Measurements from ENCODE around the gene CPNE1. TPM values are rescaled to one million over a fixed set of nuclear protein-coding genes. Genes with fewer than 3 reads are reported as not detected.
"Not testable (repeated sequence)": the region's sequence is repeated elsewhere in the genome, so short reads cannot be mapped to it uniquely, and the experiment has no call there.

CPNE1 gene
- total and polyA plus RNA-seq, 3 experiments from 2014 or later = 295 to 378 (median 305) TPM

- Mint-ChIP-seq H3K4me1 (peaks cover 51 to 63% (median 57%) of the 10 kb centered on the region in 3 donors), H3K27me3 (peaks cover 0 to 2% of the 10 kb centered on the region in 2 donors), H3K9me3 (no peaks in the 10 kb centered on the region), H3K36me3 (peaks cover 17 to 90% (median 25%) of the 10 kb centered on the region in 3 donors), H3K27ac (peak overlapping the region in 3 of 8 donors; percentile 24 to 85 (median 54)), H3K4me3 (no peak overlapping the region)
- H3K4me1 ChIP-seq (ENCODE audit: insufficient read depth, low read length) = peaks cover 27% of the 10 kb centered on the region
- no peak for DNase-seq
- peaks cover 69% of the 10 kb centered on the region for H3K36me3 ChIP-seq (ENCODE audit: insufficient read depth, low read length)
- POLR2A ChIA-PET = interaction anchor here (0.9 kb wide), 1 partner anchor 9 kb away, joined by 3 read pairs; the partner anchor contains the start of genes NFS1 and ROMO1
- no peaks in the 10 kb centered on the region for H3K9me3 ChIP-seq (ENCODE audit: low read length)
- H3K27ac ChIP-seq (ENCODE audit: low read depth, low read length) = no peak overlapping the region
- CTCF ChIA-PET = interaction anchor here (1.4 kb wide), 1 partner anchor 8 kb away, joined by 3 read pairs; no protein-coding TSS in a partner anchor
- no peak overlapping the region for H3K4me3 ChIP-seq (ENCODE audit: low read length)
- H3K27me3 ChIP-seq (ENCODE audit: insufficient read depth, low read length, poor library complexity, severe bottlenecking) = no peaks in the 10 kb centered on the region
Measured at GRCh38 chr20:35708502-35708901, 43.8 kb upstream of the CPNE1 start.

GRCh38 chr20:35706591-35707529, 42.2 kb upstream of the CPNE1 start:
- Mint-ChIP-seq H3K27ac (peak overlapping the region in 1 of 8 donors; percentile 21), H3K36me3 (peaks cover 15 to 92% (median 19%) of the 10 kb centered on the region in 3 donors), H3K4me1 (peaks cover 43 to 60% (median 50%) of the 10 kb centered on the region in 3 donors)
- not testable (repeated sequence) for H3K27me3 ChIP-seq (ENCODE audit: insufficient read depth, low read length, poor library complexity, severe bottlenecking); H3K4me3 ChIP-seq (ENCODE audit: low read length); H3K27ac ChIP-seq (ENCODE audit: low read depth, low read length); H3K9me3 ChIP-seq (ENCODE audit: low read length); H3K27me3 Mint-ChIP-seq; H3K9me3 Mint-ChIP-seq; H3K4me3 Mint-ChIP-seq; DNase-seq
- ChIA-PET POLR2A (interaction anchor here (0.7 kb wide), 1 partner anchor 20 kb away, joined by 3 read pairs; no protein-coding TSS in a partner anchor), CTCF (interaction anchor here (1.4 to 1.6 kb wide), 3 partner anchors 10 to 105 kb away, joined by 3 to 5 read pairs (median 4); no protein-coding TSS in a partner anchor)
- H3K4me1 ChIP-seq (ENCODE audit: insufficient read depth, low read length) = peaks cover 19% of the 10 kb centered on the region
- H3K36me3 ChIP-seq (ENCODE audit: insufficient read depth, low read length) = peaks cover 59% of the 10 kb centered on the region

- peak overlapping the region in 1 of 8 donors; percentile 39 for H3K27ac Mint-ChIP-seq
- CTCF ChIA-PET = interaction anchor here (1.3 to 1.6 kb wide), 2 partner anchors 36 to 87 kb away, joined by 3 to 5 read pairs; partner anchors contain the start of gene RBM39
- H3K27ac ChIP-seq (ENCODE audit: low read depth, low read length); H3K9me3 Mint-ChIP-seq; H3K4me3 Mint-ChIP-seq; H3K27me3 ChIP-seq (ENCODE audit: insufficient read depth, low read length, poor library complexity, severe bottlenecking); H3K9me3 ChIP-seq (ENCODE audit: low read length); H3K4me3 ChIP-seq (ENCODE audit: low read length); POLR2A ChIA-PET; H3K4me1 ChIP-seq (ENCODE audit: insufficient read depth, low read length); H3K27me3 Mint-ChIP-seq: not testable (repeated sequence)
- DNase-seq = peak in 1 of 5 donors; percentile 6
- H3K4me1 Mint-ChIP-seq = peaks cover 33 to 52% (median 44%) of the 10 kb centered on the region in 3 donors
- peaks cover 50% of the 10 kb centered on the region for H3K36me3 ChIP-seq (ENCODE audit: insufficient read depth, low read length)
- peaks cover 13 to 85% (median 15%) of the 10 kb centered on the region in 3 donors for H3K36me3 Mint-ChIP-seq
Measured at GRCh38 chr20:35705894-35706293, 41.2 kb upstream of the CPNE1 start.

DNA sequence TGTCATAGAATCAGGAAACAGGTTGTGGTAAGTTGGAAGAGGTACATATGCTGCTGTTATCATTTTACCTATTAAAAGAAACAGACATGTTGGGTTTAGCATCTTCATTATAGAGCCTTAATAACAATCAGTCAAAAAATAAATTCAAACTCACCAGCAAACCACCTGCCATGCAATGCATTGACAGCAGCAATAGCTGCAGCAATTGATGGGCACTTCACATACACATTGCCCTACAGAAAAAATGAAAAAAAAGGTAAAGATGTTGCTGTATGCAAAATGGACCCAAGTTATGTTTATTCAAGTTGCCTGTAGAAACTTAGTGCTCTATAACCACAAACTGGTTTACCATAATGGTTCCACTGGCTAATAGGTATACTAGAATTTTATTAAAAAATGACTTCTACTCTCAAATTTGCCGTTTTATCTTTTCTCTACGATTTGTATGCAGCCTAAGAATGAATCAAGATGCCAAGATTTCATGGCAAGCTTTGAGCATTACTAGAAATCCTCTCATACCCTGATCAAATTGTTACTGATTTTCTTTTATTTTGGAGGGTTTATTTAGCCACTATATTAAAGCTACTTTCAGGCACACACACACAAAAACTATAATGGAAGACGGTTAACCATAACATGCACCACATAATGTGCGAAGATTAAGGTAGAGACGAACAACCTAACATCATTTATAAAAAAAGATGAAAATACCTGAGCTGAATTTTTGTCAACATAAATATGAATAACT, 40.0 kb upstream of the CPNE1 start:
- DNase-seq = no peak
- peaks cover 28 to 48% (median 44%) of the 10 kb centered on the region in 3 donors for H3K4me1 Mint-ChIP-seq
- ChIA-PET CTCF (interaction anchor here (0.9 to 1.4 kb wide), 4 partner anchors 35 to 241 kb away, joined by 3 read pairs; partner anchors contain the start of gene RBM39), POLR2A (interaction anchor here (1.5 kb wide), 1 partner anchor 67 kb away, joined by 3 read pairs; the partner anchor contains the start of gene PHF20)
- Histone ChIP-seq H3K36me3 (ENCODE audit: insufficient read depth, low read length) (peaks cover 41% of the 10 kb centered on the region), H3K27ac (ENCODE audit: low read depth, low read length) (no peak overlapping the region), H3K27me3 (ENCODE audit: insufficient read depth, low read length, poor library complexity, severe bottlenecking) (no peaks in the 10 kb centered on the region), H3K4me3 (ENCODE audit: low read length) (no peak overlapping the region), H3K4me1 (ENCODE audit: insufficient read depth, low read length) (peaks cover 7% of the 10 kb centered on the region), H3K9me3 (ENCODE audit: low read length) (no peaks in the 10 kb centered on the region)
- peak overlapping the region in 5 of 8 donors; percentile 10 to 84 (median 55) for H3K27ac Mint-ChIP-seq
- no peaks in the 10 kb centered on the region for H3K9me3 Mint-ChIP-seq
- H3K4me3 Mint-ChIP-seq = no peak overlapping the region
- peaks cover 0 to 2% of the 10 kb centered on the region in 2 donors for H3K27me3 Mint-ChIP-seq
- peaks cover 13 to 79% (median 15%) of the 10 kb centered on the region in 3 donors for H3K36me3 Mint-ChIP-seq

GRCh38 chr20:35702824-35703695, 38.4 kb upstream of the CPNE1 start:
- Histone ChIP-seq H3K4me3 (ENCODE audit: low read length) (no peak overlapping the region), H3K27me3 (ENCODE audit: insufficient read depth, low read length, poor library complexity, severe bottlenecking) (no peaks in the 10 kb centered on the region), H3K9me3 (ENCODE audit: low read length) (no peaks in the 10 kb centered on the region), H3K36me3 (ENCODE audit: insufficient read depth, low read length) (peaks cover 33% of the 10 kb centered on the region), H3K4me1 (ENCODE audit: insufficient read depth, low read length) (peaks cover 13% of the 10 kb centered on the region), H3K27ac (ENCODE audit: low read depth, low read length) (no peak overlapping the region)
- ChIA-PET POLR2A (interaction anchor here (1.5 kb wide), 1 partner anchor 12 kb away, joined by 4 read pairs; no protein-coding TSS in a partner anchor), CTCF (interaction anchor here (1.5 kb wide), 1 partner anchor 39 kb away, joined by 3 read pairs; the partner anchor contains the start of gene RBM39)
- Mint-ChIP-seq H3K4me3 (peak overlapping the region in 1 of 7 donors; percentile 57), H3K27me3 (peaks cover 0 to 4% of the 10 kb centered on the region in 2 donors), H3K9me3 (peaks cover 0 to 2% (median 0%) of the 10 kb centered on the region in 5 donors), H3K36me3 (peaks cover 11 to 75% (median 15%) of the 10 kb centered on the region in 3 donors), H3K27ac (peak overlapping the region in 5 of 8 donors; percentile 55 to 92 (median 72)), H3K4me1 (peaks cover 27 to 45% (median 44%) of the 10 kb centered on the region in 3 donors)
- DNase-seq = no peak

DNA sequence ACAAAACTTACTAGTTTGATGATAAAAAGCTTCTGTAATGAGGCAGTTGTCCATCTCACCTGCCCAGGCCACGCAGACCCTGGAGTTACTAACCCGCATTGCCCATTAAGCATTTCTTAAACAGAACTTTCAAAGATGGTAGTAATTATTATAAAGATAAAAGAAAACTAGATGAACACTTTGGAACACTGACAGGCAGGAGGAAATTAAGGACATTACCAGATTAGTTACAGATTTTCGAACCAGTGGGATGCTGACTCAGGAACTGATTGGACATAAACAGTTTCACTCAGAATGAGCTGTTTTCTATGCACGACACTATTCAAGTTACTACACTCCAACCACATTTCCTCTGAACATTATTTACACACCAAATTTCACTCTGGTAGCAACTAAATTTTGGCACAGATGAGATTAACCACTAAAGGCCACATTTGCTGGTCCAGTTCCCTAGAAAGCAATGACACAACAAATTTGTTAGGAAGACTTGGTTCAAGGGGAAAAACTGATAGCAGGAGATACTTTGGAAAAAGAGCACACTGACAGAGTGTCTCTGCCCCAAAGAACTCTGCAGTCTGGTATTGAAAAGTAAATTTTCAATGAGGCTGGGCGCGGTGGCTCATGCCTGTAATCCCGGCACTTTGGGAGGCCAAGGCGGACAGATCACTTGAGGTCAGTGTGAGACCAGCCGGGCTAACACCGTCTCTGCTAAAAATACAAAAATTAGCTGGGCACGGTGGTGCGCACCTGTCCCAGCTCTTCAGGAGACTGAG, 37.5 kb upstream of the CPNE1 start:
- Mint-ChIP-seq H3K4me3 (peak overlapping the region in 4 of 7 donors; percentile 24 to 80 (median 41)), H3K4me1 (peaks cover 36 to 53% (median 52%) of the 10 kb centered on the region in 3 donors)

More for the DNA sequence above, 37.5 kb upstream of the CPNE1 start:
- H3K9me3 ChIP-seq (ENCODE audit: low read length) = no peaks in the 10 kb centered on the region
- Mint-ChIP-seq H3K27ac (peak overlapping the region; percentile 10 to 92 (median 62)), H3K27me3 (peaks cover 0 to 4% of the 10 kb centered on the region in 2 donors), H3K36me3 (peaks cover 11 to 72% (median 15%) of the 10 kb centered on the region in 3 donors), H3K9me3 (peaks cover 0 to 2% (median 0%) of the 10 kb centered on the region in 5 donors)
- H3K4me3 ChIP-seq (ENCODE audit: low read length) = no peak overlapping the region
- H3K4me1 ChIP-seq (ENCODE audit: insufficient read depth, low read length) = peaks cover 21% of the 10 kb centered on the region
- peak in 1 of 5 donors; percentile 43 for DNase-seq
- POLR2A ChIA-PET = interaction anchor here (0.7 to 1.5 kb wide), 4 partner anchors 11 to 248 kb away, joined by 3 to 4 read pairs (median 3); no protein-coding TSS in a partner anchor
- H3K27me3 ChIP-seq (ENCODE audit: insufficient read depth, low read length, poor library complexity, severe bottlenecking) = no peaks in the 10 kb centered on the region
- H3K36me3 ChIP-seq (ENCODE audit: insufficient read depth, low read length) = peaks cover 31% of the 10 kb centered on the region
- CTCF ChIA-PET = interaction anchor here (1.2 to 1.5 kb wide), 2 partner anchors 40 to 253 kb away, joined by 3 read pairs; partner anchors contain the start of gene RBM39
- H3K27ac ChIP-seq (ENCODE audit: low read depth, low read length) = no peak overlapping the region

All from CD8-positive, alpha-beta memory T cell (primary cell).